GM21447 (cell line): ENCODE results near the gene SPTBN4.
"Not testable (repeated sequence)": the region's sequence is repeated elsewhere in the genome, so short reads cannot be mapped to it uniquely, and the experiment has no call there.

ENCODE experiments used
- ATAC-seq: cut with Tn5 transposase; IDR thresholded peaks from one replicate; pipeline ENCODE4 v1.9.1; 2021; ENCODE audit not compliant: unreplicated experiment

The SPTBN4 gene

GRCh38 chr19:40466985-40467734 is at the start of gene SPTBN4:
SPTBN4 (plus strand) TSS chr19:40467001; CDS start chr19:40472622, 5,621 bp downstream.
- ATAC-seq, result no peak

- no peak for ATAC-seq
Observed at GRCh38 chr19:40417643-40417981, 49.2 kb upstream of the SPTBN4 start.

- no peak for ATAC-seq
Observed at GRCh38 chr19:40418040-40418439, 48.8 kb upstream of the SPTBN4 start.

- no peak for ATAC-seq
Observed at GRCh38 chr19:40419066-40419612, 47.7 kb upstream of the SPTBN4 start.

- no peak for ATAC-seq
Observed at GRCh38 chr19:40419780-40420179, 47.0 kb upstream of the SPTBN4 start.

GRCh38 chr19:40420451-40420765 is 46.4 kb upstream of the SPTBN4 start:
- ATAC-seq, result no peak

GRCh38 chr19:40420766-40421765 is 45.7 kb upstream of the SPTBN4 start:
- ATAC-seq, result peak; percentile 37

GRCh38 chr19:40421993-40422747 is 44.6 kb upstream of the SPTBN4 start:
- ATAC-seq, result no peak

- ATAC-seq, result no peak
Observed at GRCh38 chr19:40422748-40423566, 43.8 kb upstream of the SPTBN4 start.

- no peak for ATAC-seq
Observed at GRCh38 chr19:40423938-40424337, 42.9 kb upstream of the SPTBN4 start.

GRCh38 chr19:40424637-40425449 is 42.0 kb upstream of the SPTBN4 start:
- no peak for ATAC-seq

- ATAC-seq, result peak; percentile 72
Observed at GRCh38 chr19:40425450-40426287, 41.1 kb upstream of the SPTBN4 start, which contains the start of gene SERTAD1. SERTAD1 (minus strand) TSS chr19:40425992; CDS start chr19:40423546, 2,446 bp downstream.

GRCh38 chr19:40428197-40428596 is 38.6 kb upstream of the SPTBN4 start:
- not testable (repeated sequence) for ATAC-seq

- ATAC-seq, result not testable (repeated sequence)
Observed at GRCh38 chr19:40430242-40430641, 36.6 kb upstream of the SPTBN4 start.

GRCh38 chr19:40431698-40432097 is 35.1 kb upstream of the SPTBN4 start:
- ATAC-seq, result no peak

- not testable (repeated sequence) for ATAC-seq
Observed at GRCh38 chr19:40432760-40433159, 34.0 kb upstream of the SPTBN4 start.

GRCh38 chr19:40433391-40434216 is 33.2 kb upstream of the SPTBN4 start:
- ATAC-seq, result peak; percentile 62
